ENCODE results near the gene SLC7A4. TPM values are rescaled to one million over a fixed set of nuclear protein-coding genes. Genes with fewer than 3 reads are reported as not detected.

Gene SLC7A4
- total RNA-seq, 1 experiment from 2014 or later: not detected

DNA sequence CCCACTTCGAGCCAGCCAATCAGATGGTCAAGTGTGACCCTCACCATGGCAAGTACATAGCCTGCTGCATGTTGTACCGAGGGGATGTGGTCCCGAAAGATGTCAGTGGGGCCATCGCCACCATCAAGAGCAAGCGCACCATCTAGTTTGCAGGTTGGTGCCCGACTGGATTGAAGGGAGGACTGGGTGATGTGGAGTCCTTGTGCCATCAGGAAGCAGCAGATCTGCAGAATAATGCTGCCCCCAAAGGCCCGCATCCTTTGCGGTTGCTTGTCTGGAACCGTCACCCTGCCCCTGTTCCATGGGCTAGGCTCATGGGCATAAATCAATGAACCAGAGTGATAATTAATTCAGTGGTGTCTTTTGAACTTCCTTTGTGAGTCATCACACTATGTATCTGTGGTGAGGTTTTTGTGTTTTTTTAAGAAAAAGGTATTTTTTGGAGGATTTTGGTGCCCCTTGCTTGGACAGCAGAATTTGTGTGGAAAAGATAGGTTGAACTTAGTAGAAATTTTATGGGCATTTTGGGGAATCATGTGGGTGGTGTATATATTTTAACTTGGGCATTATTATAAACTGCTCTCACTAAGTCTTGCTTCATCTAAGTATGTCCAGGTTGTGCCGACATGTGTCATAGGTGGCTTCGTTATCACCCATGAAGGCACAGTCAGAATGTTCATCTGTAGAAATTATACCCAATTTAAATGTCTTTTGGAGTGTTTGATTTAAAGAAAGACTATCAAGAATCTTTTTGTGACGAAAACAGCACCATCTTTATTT, 35.7 kb upstream of the SLC7A4 start:
- no peak for ATAC-seq
- H3K27me3 ChIP-seq (ENCODE audit: insufficient read depth, low read length): peaks cover 3% of the 10 kb centered on the region; the same call in 1 of the 2 replicates
- TF ChIP-seq EGR1 (IDR thresholded peaks at IDR 0.05; ENCODE audit: low read depth): no peak
- DNase-seq (ENCODE audit: low read depth, low spot score): no peak
- H3K79me2 ChIP-seq (ENCODE audit: insufficient read depth, low read length): no peaks in the 10 kb centered on the region
- H3K4me2 ChIP-seq (ENCODE audit: low read length): no peak overlapping the region
- 0 out of 4 replicates have a peak, but pooled peaks cover 0 to 4% of the 10 kb centered on the region in 2 experiments for H3K9me3 ChIP-seq (ENCODE audit: control insufficient read depth in 1 of 2, insufficient read depth in 1 of 2, low read depth in 1 of 2, low read length in 2 of 2)
- H3K9ac ChIP-seq (ENCODE audit: low read length): no peak overlapping the region
- RAD21 ChIA-PET (ENCODE audit: low non-redundant PET in 1 of 2, low total read pairs in 2 of 2, uncharacterized antibody in 2 of 2, unreplicated experiment in 2 of 2): no interaction called here
- BruUV-seq (replicated peaks): no TSS peak
- H3K4me1 ChIP-seq (ENCODE audit: control insufficient read depth in 1 of 2, insufficient read depth in 2 of 2, low read length in 2 of 2): no peaks in the 10 kb centered on the region
- H3K36me3 ChIP-seq (ENCODE audit: control insufficient read depth in 1 of 2, insufficient read depth in 2 of 2, low read length in 2 of 2): no peaks in the 10 kb centered on the region
- intact Hi-C loops (cut with micrococcal nuclease): no loop called here
- H4K20me1 ChIP-seq (ENCODE audit: insufficient read depth): no peaks in the 10 kb centered on the region
- POLR2A ChIA-PET: no interaction called here
- H3K9me2 ChIP-seq (ENCODE audit: insufficient read depth): no peaks in the 10 kb centered on the region
- CTCF ChIA-PET: no interaction called here
- H3K27ac ChIP-seq (ENCODE audit: low read depth, low read length): no peak overlapping the region
- H3K4me3 ChIP-seq (replicated peaks in 1 of 2; ENCODE audit: low read depth in 1 of 2, low read length in 2 of 2): no peak overlapping the region
- H2AFZ ChIP-seq (ENCODE audit: low read depth, low read length, poor library complexity, severe bottlenecking): no peak overlapping the region

DNA sequence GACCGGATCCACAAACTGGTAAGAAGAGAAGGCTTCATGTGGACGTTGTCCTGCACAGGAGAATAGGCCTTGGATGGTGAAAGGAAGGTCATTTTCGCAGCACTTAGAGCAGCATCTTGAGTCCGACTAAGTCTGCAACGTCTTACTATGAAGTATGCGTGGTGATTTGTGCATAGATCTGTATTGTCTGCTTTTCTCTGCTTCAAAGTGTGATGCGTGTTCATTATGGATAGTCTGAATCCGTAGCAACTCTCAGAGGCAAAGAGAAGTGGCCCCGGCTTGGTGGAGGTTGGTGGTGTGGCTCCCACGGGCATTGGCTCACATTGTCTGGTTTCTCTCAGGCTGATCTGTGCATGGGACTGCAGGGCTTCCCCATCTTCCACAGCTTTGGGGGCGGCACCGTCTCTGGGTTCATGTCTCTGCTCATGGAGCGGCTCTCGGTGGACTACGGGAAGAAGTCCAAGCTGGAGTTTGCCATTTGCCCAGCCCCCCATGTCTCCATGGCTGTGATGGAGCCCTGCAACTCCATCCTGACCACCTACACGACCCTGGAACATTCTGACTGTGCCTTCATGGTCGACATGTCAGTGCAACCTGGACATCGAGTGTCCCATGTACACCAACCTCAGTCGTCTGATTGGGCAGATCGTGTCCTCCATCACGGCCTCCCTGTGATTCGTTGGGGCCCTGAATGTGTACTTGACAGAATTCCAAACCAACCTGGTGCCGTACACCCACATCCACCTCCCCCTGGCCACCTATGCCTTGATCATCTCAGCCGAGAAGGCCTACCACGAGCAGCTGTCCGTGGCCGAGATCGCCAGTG, 34.9 kb upstream of the SLC7A4 start:
- no peak overlapping the region for H2AFZ ChIP-seq (ENCODE audit: low read depth, low read length, poor library complexity, severe bottlenecking)
- DNase-seq (ENCODE audit: low read depth, low spot score): no peak
- peaks cover 3% of the 10 kb centered on the region; the same call in 1 of the 2 replicates for H3K27me3 ChIP-seq (ENCODE audit: insufficient read depth, low read length)
- H3K27ac ChIP-seq (ENCODE audit: low read depth, low read length): no peak overlapping the region
- ChIA-PET CTCF (no interaction called here), RAD21 (ENCODE audit: low non-redundant PET in 1 of 2, low total read pairs in 2 of 2, uncharacterized antibody in 2 of 2, unreplicated experiment in 2 of 2) (no interaction called here), POLR2A (no interaction called here)
- H3K4me1 ChIP-seq (ENCODE audit: control insufficient read depth in 1 of 2, insufficient read depth in 2 of 2, low read length in 2 of 2): no peaks in the 10 kb centered on the region
- H4K20me1 ChIP-seq (ENCODE audit: insufficient read depth): no peaks in the 10 kb centered on the region
- no peak for ATAC-seq
- H3K9ac ChIP-seq (ENCODE audit: low read length): no peak overlapping the region
- no peaks in the 10 kb centered on the region for H3K36me3 ChIP-seq (ENCODE audit: control insufficient read depth in 1 of 2, insufficient read depth in 2 of 2, low read length in 2 of 2)
- H3K9me3 ChIP-seq (ENCODE audit: control insufficient read depth in 1 of 2, insufficient read depth in 1 of 2, low read depth in 1 of 2, low read length in 2 of 2): 0 out of 4 replicates have a peak, but pooled peaks cover 0 to 4% of the 10 kb centered on the region in 2 experiments
- intact Hi-C loops (cut with micrococcal nuclease): no loop called here
- BruUV-seq (replicated peaks): no TSS peak
- H3K4me3 ChIP-seq (replicated peaks in 1 of 2; ENCODE audit: low read depth in 1 of 2, low read length in 2 of 2): no peak overlapping the region
- H3K9me2 ChIP-seq (ENCODE audit: insufficient read depth): no peaks in the 10 kb centered on the region
- no peaks in the 10 kb centered on the region for H3K79me2 ChIP-seq (ENCODE audit: insufficient read depth, low read length)
- H3K4me2 ChIP-seq (ENCODE audit: low read length): no peak overlapping the region
- TF ChIP-seq, protein P1, sequence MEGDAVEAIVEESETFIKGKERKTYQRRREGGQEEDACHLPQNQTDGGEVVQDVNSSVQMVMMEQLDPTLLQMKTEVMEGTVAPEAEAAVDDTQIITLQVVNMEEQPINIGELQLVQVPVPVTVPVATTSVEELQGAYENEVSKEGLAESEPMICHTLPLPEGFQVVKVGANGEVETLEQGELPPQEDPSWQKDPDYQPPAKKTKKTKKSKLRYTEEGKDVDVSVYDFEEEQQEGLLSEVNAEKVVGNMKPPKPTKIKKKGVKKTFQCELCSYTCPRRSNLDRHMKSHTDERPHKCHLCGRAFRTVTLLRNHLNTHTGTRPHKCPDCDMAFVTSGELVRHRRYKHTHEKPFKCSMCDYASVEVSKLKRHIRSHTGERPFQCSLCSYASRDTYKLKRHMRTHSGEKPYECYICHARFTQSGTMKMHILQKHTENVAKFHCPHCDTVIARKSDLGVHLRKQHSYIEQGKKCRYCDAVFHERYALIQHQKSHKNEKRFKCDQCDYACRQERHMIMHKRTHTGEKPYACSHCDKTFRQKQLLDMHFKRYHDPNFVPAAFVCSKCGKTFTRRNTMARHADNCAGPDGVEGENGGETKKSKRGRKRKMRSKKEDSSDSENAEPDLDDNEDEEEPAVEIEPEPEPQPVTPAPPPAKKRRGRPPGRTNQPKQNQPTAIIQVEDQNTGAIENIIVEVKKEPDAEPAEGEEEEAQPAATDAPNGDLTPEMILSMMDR (IDR thresholded peaks at IDR 0.05 in 2 of 3, conservative IDR thresholded peaks at IDR 0.05 in 1 of 3; ENCODE audit: borderline replicate concordance in 1 of 3, insufficient read depth in 1 of 3, low read depth in 2 of 3, low read length in 2 of 3): no peak
- TF ChIP-seq JUND (IDR thresholded peaks at IDR 0.05) (no peak), EZH2 (IDR thresholded peaks at IDR 0.05) (no peak), ZFX (IDR thresholded peaks at IDR 0.05) (no peak), POLR2AphosphoS5 (IDR thresholded peaks at IDR 0.05; ENCODE audit: low read depth, low read length) (no peak), CEBPB (IDR thresholded peaks at IDR 0.05; ENCODE audit: low read depth) (no peak), RAD21 (IDR thresholded peaks at IDR 0.05; ENCODE audit: low read depth) (no peak), TCF7L2 (IDR thresholded peaks at IDR 0.05; ENCODE audit: borderline replicate concordance, extremely low read depth, insufficient read depth, insufficient read length) (no peak), FOSL1 (IDR thresholded peaks at IDR 0.05; ENCODE audit: low read depth) (no peak), SP1 (IDR thresholded peaks at IDR 0.05; ENCODE audit: low read depth) (no peak), ZNF274 (IDR thresholded peaks at IDR 0.05; ENCODE audit: low read depth, low read length) (no peak), ELF1 (IDR thresholded peaks at IDR 0.05; ENCODE audit: borderline replicate concordance, low read depth) (no peak)
- TF ChIP-seq, protein P2, sequence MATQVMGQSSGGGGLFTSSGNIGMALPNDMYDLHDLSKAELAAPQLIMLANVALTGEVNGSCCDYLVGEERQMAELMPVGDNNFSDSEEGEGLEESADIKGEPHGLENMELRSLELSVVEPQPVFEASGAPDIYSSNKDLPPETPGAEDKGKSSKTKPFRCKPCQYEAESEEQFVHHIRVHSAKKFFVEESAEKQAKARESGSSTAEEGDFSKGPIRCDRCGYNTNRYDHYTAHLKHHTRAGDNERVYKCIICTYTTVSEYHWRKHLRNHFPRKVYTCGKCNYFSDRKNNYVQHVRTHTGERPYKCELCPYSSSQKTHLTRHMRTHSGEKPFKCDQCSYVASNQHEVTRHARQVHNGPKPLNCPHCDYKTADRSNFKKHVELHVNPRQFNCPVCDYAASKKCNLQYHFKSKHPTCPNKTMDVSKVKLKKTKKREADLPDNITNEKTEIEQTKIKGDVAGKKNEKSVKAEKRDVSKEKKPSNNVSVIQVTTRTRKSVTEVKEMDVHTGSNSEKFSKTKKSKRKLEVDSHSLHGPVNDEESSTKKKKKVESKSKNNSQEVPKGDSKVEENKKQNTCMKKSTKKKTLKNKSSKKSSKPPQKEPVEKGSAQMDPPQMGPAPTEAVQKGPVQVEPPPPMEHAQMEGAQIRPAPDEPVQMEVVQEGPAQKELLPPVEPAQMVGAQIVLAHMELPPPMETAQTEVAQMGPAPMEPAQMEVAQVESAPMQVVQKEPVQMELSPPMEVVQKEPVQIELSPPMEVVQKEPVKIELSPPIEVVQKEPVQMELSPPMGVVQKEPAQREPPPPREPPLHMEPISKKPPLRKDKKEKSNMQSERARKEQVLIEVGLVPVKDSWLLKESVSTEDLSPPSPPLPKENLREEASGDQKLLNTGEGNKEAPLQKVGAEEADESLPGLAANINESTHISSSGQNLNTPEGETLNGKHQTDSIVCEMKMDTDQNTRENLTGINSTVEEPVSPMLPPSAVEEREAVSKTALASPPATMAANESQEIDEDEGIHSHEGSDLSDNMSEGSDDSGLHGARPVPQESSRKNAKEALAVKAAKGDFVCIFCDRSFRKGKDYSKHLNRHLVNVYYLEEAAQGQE (IDR thresholded peaks at IDR 0.05; ENCODE audit: low read depth): no peak
